ENCODE data around the gene CDKL2.
A peak's percentile ranks its signal among the peaks of the same experiment; 100 is the strongest.

The CDKL2 gene

DNA sequence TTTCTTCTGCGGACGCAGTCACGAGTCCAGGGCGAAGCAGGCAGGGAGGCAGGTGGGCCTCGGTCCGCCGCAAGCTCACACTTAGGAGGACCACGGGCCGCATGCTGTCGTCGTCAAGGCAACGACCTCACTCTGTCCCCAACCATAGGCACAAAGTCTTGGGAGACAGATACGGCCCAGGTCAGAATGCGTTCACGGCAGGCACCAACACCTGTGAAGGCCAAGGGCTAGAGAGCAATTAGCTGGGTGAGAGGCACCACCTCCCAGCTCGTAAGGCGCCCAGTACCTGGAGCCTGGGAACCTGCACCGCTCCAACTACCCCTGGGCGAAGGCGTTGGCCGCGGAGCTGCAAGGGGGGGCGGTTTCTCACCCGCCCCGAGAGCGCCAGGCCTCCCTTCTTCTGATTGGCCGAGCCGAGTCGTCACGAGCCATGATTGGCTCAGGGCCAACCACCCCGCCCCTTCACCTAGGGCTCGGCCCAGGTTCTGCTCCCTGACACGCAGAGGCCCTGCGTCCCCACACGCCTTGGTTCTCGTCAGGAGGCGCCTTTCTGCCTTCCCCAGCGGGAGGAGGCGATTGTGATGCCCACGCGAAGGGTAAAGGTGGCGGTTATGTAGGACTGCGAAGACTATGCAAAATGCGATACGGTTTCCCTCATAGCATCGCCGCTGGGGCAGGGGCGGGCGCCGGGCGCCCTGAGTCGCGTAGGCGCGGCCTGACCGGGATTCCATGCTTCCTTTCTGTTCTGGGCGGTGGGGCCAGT is at the start of gene CDKL2:
CDKL2 (minus strand) TSS at position 355 of the 763 bp plus-strand sequence. CDS start 4,540 bp downstream, outside the sequence.
- TF ChIP-seq EP300 (IDR thresholded peaks at IDR 0.05; ENCODE audit: borderline replicate concordance), result no peak
- peak; percentile 53 for TF ChIP-seq TAF1 (IDR thresholded peaks at IDR 0.05; ENCODE audit: low read depth)
- TF ChIP-seq, protein P1, sequence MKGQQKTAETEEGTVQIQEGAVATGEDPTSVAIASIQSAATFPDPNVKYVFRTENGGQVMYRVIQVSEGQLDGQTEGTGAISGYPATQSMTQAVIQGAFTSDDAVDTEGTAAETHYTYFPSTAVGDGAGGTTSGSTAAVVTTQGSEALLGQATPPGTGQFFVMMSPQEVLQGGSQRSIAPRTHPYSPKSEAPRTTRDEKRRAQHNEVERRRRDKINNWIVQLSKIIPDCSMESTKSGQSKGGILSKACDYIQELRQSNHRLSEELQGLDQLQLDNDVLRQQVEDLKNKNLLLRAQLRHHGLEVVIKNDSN (IDR thresholded peaks at IDR 0.05), result peak; percentile 79
- TF ChIP-seq EGR1 (IDR thresholded peaks at IDR 0.05), result no peak
- peak; percentile 46; the same call in 1 of the 2 replicates for TF ChIP-seq TCF12 (IDR thresholded peaks at IDR 0.05; ENCODE audit: low read depth)
- peak; percentile 9; the same call in 1 of the 2 replicates for TF ChIP-seq RAD21 (IDR thresholded peaks at IDR 0.05; ENCODE audit: low read depth)
- TF ChIP-seq FOXM1 (IDR thresholded peaks at IDR 0.05; ENCODE audit: borderline replicate concordance, low read depth), result no peak
- no peak for TF ChIP-seq CEBPB (IDR thresholded peaks at IDR 0.05)
- TF ChIP-seq TEAD4 (IDR thresholded peaks at IDR 0.05), result no peak
- TF ChIP-seq NFIC (IDR thresholded peaks at IDR 0.05), result peak; percentile 91
- TF ChIP-seq, protein P2, sequence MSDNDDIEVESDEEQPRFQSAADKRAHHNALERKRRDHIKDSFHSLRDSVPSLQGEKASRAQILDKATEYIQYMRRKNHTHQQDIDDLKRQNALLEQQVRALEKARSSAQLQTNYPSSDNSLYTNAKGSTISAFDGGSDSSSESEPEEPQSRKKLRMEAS (IDR thresholded peaks at IDR 0.05), result peak; percentile 71

DNA sequence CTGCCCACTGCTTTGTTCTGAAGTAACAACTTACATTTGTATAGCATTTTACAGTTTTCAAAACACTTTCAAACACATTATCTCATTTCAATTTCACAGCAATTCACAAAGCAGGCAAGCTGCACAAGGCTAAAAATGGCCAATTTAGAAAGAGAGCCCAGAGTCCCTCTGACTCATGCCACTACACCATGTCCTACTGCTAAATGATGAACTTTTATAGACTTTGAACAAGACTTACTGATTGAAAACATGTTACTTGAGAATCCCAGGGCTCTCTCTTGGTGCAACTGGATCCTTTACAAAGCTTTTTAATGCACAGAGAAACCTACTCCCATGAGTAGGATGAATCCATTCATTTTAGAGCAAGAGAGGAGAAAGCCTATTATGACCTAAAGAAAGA is 48.6 kb upstream of the CDKL2 start:
- TF ChIP-seq TAF1 (IDR thresholded peaks at IDR 0.05; ENCODE audit: low read depth) (no peak), TCF12 (IDR thresholded peaks at IDR 0.05; ENCODE audit: low read depth) (no peak), EGR1 (IDR thresholded peaks at IDR 0.05) (no peak), TEAD4 (IDR thresholded peaks at IDR 0.05) (no peak), CREB1 (IDR thresholded peaks at IDR 0.05; ENCODE audit: low read depth) (no peak), YY1 (IDR thresholded peaks at IDR 0.05; ENCODE audit: low read depth) (no peak), RAD21 (IDR thresholded peaks at IDR 0.05; ENCODE audit: low read depth) (no peak), NFIC (IDR thresholded peaks at IDR 0.05) (no peak), EP300 (IDR thresholded peaks at IDR 0.05; ENCODE audit: borderline replicate concordance) (no peak), CEBPB (IDR thresholded peaks at IDR 0.05) (no peak), FOXM1 (IDR thresholded peaks at IDR 0.05; ENCODE audit: borderline replicate concordance, low read depth) (no peak), ZBTB7A (IDR thresholded peaks at IDR 0.05; ENCODE audit: low read depth) (no peak)
- TF ChIP-seq, protein P1 (IDR thresholded peaks at IDR 0.05), result no peak
- TF ChIP-seq, protein P2 (IDR thresholded peaks at IDR 0.05), result no peak
- TF ChIP-seq, protein P3, sequence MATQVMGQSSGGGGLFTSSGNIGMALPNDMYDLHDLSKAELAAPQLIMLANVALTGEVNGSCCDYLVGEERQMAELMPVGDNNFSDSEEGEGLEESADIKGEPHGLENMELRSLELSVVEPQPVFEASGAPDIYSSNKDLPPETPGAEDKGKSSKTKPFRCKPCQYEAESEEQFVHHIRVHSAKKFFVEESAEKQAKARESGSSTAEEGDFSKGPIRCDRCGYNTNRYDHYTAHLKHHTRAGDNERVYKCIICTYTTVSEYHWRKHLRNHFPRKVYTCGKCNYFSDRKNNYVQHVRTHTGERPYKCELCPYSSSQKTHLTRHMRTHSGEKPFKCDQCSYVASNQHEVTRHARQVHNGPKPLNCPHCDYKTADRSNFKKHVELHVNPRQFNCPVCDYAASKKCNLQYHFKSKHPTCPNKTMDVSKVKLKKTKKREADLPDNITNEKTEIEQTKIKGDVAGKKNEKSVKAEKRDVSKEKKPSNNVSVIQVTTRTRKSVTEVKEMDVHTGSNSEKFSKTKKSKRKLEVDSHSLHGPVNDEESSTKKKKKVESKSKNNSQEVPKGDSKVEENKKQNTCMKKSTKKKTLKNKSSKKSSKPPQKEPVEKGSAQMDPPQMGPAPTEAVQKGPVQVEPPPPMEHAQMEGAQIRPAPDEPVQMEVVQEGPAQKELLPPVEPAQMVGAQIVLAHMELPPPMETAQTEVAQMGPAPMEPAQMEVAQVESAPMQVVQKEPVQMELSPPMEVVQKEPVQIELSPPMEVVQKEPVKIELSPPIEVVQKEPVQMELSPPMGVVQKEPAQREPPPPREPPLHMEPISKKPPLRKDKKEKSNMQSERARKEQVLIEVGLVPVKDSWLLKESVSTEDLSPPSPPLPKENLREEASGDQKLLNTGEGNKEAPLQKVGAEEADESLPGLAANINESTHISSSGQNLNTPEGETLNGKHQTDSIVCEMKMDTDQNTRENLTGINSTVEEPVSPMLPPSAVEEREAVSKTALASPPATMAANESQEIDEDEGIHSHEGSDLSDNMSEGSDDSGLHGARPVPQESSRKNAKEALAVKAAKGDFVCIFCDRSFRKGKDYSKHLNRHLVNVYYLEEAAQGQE (IDR thresholded peaks at IDR 0.05; ENCODE audit: low read depth), result no peak

DNA sequence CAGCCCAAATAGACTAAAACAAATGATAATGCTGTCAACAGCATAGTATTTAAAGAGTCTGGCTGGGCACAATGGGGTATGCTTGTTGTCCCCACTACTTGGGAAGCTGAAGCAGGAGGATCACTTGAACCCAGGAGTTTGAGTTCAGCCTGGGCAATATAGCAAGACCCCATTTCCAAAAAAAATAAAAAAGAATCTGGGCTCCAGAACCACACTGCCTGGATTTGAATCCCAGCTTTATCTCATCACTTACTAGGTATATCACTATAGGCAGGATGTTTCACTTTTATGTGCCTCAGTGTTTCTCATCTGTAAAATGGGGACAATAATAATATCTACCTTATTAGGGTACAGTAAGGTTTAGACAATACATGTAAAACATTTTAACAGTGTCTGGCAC is 48.1 kb upstream of the CDKL2 start:
- TF ChIP-seq TAF1 (IDR thresholded peaks at IDR 0.05; ENCODE audit: low read depth) (no peak), CEBPB (IDR thresholded peaks at IDR 0.05) (no peak), ZBTB7A (IDR thresholded peaks at IDR 0.05; ENCODE audit: low read depth) (no peak), TEAD4 (IDR thresholded peaks at IDR 0.05) (no peak), RAD21 (IDR thresholded peaks at IDR 0.05; ENCODE audit: low read depth) (no peak), TCF12 (IDR thresholded peaks at IDR 0.05; ENCODE audit: low read depth) (no peak), EP300 (IDR thresholded peaks at IDR 0.05; ENCODE audit: borderline replicate concordance) (no peak), YY1 (IDR thresholded peaks at IDR 0.05; ENCODE audit: low read depth) (no peak), FOXM1 (IDR thresholded peaks at IDR 0.05; ENCODE audit: borderline replicate concordance, low read depth) (no peak), CREB1 (IDR thresholded peaks at IDR 0.05; ENCODE audit: low read depth) (no peak), NFIC (IDR thresholded peaks at IDR 0.05) (no peak), EGR1 (IDR thresholded peaks at IDR 0.05) (no peak)
- TF ChIP-seq, protein P1 (IDR thresholded peaks at IDR 0.05), result no peak
- TF ChIP-seq, protein P2 (IDR thresholded peaks at IDR 0.05), result no peak
- TF ChIP-seq, protein P3 (IDR thresholded peaks at IDR 0.05; ENCODE audit: low read depth), result no peak

DNA sequence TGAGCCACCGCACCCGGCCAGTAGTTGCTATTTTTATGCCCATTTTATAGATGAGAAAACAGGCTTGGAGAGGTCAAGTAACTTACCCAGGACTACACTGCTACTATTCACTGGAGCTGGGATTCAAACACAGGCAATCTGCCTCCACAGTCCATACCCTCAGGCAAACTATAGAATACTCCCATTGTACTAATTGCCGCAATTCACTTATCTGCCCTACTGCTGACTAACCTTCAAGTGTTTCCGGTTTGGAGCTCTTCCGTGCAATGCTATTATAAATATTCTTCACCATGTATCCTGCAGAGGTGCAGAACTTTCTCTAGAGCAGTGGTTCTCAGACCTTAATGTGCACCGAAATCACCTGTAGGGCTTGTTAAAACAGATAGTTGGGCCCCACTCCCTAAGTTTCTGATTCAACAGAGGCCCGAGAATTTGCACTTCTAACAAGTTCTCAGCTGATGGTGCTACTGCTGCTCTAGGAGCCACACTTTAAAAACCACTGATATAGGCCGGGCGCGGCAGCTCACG is 44.7 kb upstream of the CDKL2 start:
- no peak for TF ChIP-seq TEAD4 (IDR thresholded peaks at IDR 0.05)
- no peak for TF ChIP-seq ZBTB7A (IDR thresholded peaks at IDR 0.05; ENCODE audit: low read depth)

DNA sequence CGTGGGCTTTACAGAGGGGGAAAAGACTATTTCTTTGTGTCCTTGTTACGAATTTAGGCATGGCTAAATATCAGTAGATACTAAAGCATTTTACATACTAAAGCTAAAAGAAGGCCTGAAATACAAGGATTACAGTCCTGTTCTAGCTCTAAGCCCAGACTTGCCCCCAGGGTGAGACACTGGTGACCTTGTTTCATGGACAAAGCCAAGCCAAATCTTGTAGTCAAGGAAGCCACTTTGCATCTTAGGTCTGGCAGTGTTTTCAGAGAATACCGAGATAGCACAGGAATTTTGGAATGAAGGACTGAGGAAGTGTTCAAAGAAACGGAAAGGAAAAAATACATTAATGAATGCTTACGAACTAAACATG is 43.6 kb upstream of the CDKL2 start:
- TF ChIP-seq, protein P2 (IDR thresholded peaks at IDR 0.05), result no peak
